HFF-Myc (cell line): ENCODE results near the gene DHH.

ENCODE experiments used
- DNase-seq: peaks from one replicate; pipeline ENCODE4 v3.0.0-alpha.2; 2011; ENCODE audit warnings: low read depth; ENCODE audit errors: extremely low read depth
- H3K4me3 ChIP-seq: replicated peaks from 2 replicates; pipeline ENCODE4 v1.5.1; 2011; ENCODE audit warnings: low read depth, mild to moderate bottlenecking, control low read depth, low read length
- TF ChIP-seq, protein P1 (sequence below): IDR thresholded peaks from 2 replicates; pipeline ENCODE4 v1.5.1; 2012; ENCODE audit warnings: mild to moderate bottlenecking, low read depth, low read length, control low read depth; ENCODE audit errors: missing control alignments

Gene DHH

DNA sequence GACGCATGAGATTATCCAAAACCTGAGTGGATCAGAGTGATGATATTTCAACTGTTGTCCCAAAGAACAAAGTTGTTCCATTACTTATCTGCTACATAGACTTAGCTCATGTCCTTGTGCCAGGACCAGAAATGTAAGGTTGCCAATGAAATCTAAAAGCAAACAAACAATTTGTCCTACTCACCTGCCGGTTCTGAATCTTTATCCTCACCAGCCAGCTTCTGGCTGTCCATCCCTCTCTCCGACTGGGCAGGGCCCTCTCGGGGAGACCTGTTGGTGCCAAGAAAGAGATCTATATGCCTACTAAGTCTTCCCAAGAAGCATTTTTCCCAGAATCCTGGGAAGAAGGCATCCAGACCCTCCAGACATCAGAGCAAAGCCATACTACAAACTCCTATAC, 39.5 kb downstream of the DHH start:
- H3K4me3 ChIP-seq = no peak overlapping the region
- no peak for DNase-seq
- TF ChIP-seq, protein P1, sequence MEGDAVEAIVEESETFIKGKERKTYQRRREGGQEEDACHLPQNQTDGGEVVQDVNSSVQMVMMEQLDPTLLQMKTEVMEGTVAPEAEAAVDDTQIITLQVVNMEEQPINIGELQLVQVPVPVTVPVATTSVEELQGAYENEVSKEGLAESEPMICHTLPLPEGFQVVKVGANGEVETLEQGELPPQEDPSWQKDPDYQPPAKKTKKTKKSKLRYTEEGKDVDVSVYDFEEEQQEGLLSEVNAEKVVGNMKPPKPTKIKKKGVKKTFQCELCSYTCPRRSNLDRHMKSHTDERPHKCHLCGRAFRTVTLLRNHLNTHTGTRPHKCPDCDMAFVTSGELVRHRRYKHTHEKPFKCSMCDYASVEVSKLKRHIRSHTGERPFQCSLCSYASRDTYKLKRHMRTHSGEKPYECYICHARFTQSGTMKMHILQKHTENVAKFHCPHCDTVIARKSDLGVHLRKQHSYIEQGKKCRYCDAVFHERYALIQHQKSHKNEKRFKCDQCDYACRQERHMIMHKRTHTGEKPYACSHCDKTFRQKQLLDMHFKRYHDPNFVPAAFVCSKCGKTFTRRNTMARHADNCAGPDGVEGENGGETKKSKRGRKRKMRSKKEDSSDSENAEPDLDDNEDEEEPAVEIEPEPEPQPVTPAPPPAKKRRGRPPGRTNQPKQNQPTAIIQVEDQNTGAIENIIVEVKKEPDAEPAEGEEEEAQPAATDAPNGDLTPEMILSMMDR = no peak

DNA sequence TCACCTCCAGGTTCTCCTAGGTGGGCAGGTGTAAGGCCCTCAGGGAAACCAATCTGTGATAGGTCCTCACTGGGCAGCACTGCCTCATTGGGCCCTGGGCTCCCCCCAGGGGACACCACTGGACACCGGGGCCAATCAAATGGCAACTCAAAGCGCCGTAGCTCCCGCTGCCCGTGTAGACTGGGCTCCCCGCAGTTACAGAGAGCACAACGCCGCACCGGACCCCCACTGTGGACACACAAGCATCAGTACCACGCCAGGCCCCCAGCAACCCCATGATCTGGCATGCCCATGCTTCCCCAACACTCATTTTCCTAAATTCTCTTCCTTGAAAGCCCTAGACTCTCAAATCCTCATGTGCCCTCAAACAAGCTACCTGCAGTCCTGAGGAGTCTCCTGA, 40.1 kb downstream of the DHH start:
- TF ChIP-seq, protein P1 = no peak
- DNase-seq = no peak
- H3K4me3 ChIP-seq = no peak overlapping the region

DNA sequence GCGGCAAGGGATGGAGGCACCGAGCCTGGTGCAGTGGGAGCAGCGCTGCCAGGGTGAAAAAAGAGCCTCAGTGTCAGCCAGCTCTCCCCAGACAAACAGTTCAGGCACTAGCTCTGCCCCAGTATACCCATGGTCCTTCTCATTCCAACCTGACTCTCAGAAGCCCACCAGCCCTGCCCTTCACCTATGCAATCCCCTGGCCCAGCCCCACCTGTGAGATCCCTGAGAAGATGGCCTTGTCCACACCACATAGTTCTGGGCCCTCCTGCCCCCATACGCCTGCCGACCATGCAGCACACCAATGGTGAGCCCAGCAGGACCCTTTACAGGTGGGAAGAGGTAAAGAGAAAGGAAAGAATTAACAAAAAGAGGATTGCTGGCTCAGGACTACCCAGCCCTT, 40.5 kb downstream of the DHH start:
- no peak for DNase-seq
- no peak overlapping the region for H3K4me3 ChIP-seq
- TF ChIP-seq, protein P1 = no peak

DNA sequence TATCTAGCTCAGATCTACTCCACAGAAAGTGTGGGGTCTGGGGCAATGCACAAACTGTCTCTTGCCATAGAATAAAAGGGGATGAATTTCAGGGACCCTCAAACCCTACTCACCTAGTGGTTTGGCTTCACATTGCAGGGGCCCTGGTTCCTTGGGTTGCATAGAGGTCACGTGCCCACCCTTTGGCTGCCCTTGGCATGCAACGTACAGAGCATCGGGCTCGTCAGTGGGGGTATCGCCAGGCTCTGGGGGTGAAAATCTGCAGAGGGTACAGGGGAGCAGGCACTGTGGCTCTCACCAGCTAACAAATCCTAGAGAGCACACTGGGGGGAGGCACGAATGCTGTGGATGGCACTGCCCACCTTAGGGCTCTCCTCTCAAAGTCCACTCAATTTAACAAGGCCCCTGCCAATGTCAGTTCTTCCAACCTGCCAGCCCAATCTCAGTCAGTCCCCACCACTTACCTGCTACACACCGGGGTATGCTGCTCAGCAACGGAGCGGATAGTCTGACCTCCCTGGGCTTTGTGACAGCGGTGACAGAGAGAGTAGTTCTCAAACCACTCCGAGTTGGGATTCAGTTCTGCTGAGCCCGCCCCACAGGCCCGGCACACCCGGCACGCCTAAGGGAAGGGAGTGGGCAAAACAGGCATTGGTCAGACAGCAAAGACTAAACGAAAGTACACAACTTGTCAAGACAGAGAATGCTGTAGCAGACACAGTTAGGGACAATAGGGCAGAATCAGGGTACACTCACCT, 42.0 kb downstream of the DHH start:
- TF ChIP-seq, protein P1 = no peak
- H3K4me3 ChIP-seq = no peak overlapping the region
- no peak for DNase-seq

DNA sequence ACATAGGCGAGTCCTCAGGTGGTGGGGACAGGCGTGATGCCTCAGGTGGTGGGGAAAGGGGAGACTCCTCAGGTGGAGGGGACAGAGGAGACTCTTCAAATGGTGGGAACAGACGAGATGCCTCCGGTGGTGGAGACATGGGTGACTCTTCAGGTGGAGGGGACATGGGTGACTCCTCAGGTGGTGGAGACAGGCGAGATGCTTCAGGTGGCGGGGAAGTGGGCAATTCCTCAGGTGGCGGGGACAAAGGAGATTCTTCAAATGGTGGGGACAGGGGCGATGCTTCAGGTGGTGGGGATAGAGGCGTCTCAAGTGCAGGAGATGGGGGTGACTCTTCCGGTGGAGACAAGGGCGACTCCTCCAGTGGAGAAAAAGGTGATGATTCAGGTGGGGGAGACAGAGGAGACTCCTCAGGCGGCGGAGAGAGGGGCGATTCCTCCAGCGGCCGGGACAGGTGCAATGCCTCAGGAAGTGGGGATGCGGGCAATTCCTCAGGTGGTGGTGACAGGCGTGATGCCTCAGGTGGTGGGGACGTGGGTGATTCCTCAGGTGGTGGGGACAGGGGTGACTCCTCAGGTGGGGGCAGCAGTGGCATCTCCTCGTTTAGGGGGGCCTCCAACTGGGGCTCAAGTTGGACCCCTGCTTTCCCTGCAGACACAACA, 42.7 kb downstream of the DHH start:
- TF ChIP-seq, protein P1 = no peak
- no peak for DNase-seq
- H3K4me3 ChIP-seq = no peak overlapping the region

DNA sequence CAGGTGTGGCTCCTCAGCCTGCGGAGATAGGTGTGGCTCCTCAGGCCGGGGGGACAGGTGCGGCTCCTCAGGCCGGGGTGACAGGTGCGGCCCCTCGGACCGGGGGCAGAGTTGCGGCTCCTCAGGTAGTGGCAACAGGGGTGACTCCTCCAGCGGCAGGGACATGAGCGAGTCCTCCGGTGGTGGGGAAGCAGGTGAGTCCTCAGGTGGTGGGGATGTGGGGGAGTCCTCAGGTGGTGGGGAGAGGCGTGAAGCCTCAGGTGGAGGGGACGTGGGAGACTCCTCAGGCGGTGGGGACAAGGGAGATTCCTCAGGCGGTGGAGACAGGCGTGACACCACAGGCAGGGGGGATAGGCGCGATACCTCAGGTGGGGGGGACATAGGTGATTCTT, 43.2 kb downstream of the DHH start:
- no peak for DNase-seq
- TF ChIP-seq, protein P1 = no peak
- H3K4me3 ChIP-seq = no peak overlapping the region
